Left renal cortex interstitium (tissue), 4 donors: ENCODE data around the gene RPL28. TPM values are rescaled to one million over a fixed set of nuclear protein-coding genes. Genes with fewer than 3 reads are reported as not detected.
"Not testable (repeated sequence)": the region's sequence is repeated elsewhere in the genome, so short reads cannot be mapped to it uniquely, and the experiment has no call there.

ENCODE experiments used
- DNase-seq, 4 donors: peaks; one replicate each; pipeline ENCODE4 v3.0.0-alpha.2; 2013; ENCODE audit warnings: low read depth in 4 of 4, low spot score in 2 of 4, missing footprints in 1 of 4
- polyA plus RNA-seq, 4 donors: library from polyadenylated mRNA; unstranded; fragments of 120-200 nt; gene quantifications; one replicate each; pipeline ENCODE4 v1.2.1, GENCODE V29; 2013; ENCODE audit not compliant: insufficient read length in 4 of 4

Gene RPL28
- polyA plus RNA-seq, 4 donors = 826 to 1,568 (median 1,229) TPM

DNA sequence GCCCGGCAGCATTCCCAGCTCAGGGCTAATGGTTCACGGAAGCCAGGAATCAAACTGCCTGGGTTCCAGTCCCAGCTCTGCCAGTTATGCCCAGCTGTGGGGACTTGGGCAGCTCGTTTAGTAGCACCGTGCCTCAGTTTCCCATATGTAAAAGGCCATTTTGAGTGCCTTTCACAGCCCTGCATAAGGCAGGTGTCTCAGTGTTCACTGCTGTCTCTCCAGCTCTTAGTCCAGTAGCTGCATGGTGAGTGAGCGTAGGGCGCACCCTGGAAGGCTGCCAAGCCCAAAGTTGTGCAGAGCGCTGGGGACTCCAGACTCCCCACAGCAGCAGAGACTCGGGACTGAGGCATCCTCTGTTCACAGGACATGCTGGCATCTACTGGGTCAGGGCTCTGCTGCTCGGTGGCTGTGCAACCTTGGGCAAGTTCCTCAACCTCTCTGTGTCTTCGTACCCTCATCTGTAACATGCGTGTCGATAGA, 5.5 kb downstream of the RPL28 start:
- no peak for DNase-seq

DNA sequence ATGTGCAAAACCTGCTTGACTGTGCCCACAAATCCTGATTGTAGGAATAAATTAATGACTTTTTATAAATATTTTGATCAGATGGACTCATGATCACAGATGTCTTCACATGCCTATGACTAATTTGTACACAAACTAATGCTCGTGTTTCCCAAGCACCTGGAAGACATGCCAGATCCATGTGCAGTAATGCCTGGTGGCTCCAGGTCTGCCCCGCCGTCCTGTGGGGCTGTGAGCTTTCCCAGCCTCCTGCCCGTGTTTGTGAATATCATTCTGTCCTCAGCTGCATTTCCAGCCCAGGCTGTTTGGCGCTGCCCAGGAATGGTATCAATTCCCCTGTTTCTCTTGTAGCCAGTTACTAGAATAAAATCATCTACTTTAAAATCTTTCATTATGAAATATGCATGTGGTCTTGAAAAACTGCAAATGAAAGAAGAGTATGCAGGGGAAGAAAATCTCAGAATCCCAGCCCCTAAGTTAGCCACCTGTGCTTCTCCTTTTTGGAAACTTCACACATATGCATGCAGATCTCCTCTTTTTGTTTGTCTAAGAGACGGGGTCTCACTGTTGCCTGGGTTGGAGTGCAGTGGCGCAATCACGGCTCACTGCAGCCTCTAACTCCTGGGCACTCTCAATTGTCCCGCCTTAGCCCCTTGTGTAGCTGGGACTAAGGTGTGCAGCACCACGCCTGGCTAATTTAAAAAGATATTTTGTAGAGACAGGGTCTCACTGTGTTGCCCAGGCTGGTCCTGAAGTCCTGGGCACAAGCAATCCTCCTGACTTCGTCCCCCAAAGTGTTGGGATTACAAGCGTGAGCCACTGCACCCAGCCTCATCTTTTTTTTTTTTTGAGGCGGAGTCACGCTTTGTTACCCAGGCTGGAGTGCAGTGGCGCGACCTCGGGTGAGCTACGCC, 6.2 kb downstream of the RPL28 start:
- DNase-seq = no peak

DNA sequence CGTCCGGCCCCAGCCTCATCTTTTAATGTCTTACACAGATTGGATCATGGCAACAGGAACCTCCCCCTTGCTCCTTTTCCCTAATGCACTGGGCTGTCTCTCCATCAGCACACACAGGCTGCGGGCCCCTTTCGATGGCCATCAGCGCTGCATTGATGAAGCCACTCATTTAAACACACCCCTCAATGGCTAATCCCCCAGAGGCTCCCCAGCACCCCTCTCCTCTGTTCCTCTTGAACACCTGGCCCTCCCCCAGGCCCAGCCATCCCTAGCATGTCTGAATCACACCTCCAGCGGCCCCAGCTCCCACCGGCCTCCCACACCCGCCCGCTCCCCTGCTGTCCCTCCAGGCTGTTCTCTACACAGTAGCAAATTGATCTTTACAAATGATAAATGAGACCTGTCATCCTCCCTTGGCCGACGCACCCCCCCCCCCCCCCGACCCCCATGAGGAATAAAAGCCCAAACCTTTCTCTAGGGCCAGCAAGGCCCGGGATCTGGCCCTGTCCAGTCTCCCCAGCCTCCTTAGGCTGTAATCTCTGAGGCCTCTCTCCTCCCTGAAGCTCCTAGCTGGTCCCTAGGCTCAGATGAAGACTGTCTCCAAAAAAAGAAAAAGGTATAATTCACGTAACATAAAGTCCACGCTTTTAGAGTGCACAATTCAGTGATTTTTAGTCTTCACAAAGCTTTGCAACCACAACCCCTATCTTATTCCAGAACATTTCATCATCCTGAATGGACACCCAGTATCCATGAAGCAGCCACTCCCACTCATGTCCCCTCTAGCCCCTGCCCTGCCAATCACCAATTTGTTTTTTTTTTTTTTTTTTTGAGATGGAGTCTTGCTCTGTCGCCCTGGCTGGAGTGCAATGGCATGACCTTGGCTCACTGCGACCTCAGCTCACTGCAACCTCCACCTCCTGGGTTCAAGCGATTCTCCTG, 7.4 kb downstream of the RPL28 start:
- DNase-seq = no peak

DNA sequence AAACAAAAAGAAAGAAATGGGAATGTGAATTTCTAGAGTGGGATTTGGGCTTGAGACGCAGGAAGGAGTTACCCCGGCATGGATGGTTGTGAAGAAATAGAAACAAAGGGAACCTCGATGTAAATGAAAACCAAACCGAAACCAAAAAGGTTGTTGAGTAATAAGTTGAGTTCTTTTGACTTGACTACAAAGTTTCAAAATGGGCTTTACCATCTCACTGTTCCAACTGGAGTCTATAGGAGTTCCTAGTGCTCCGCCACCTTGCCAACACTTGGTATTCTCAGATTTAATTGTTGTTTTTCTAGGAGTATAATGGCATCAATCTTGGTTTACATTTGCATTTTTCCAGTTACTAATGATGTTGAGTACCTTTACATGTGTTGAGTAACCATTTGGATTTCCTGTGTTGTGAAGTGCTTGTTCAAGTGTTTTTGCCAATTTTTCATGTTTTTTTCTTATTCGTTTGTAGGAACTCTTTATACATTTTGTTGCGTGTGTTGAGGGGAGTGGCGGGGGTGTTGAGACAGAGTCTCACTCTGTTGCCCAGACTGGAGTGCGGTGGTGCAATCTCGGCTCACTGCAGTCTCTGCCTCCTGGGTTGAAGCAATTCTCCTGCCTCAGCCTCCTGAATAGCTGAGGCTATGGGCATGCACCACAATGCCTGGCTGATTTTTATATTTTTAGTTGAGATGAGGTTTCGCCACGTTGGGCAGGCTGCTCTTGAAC, 12.6 kb downstream of the RPL28 start:
- no peak for DNase-seq

DNA sequence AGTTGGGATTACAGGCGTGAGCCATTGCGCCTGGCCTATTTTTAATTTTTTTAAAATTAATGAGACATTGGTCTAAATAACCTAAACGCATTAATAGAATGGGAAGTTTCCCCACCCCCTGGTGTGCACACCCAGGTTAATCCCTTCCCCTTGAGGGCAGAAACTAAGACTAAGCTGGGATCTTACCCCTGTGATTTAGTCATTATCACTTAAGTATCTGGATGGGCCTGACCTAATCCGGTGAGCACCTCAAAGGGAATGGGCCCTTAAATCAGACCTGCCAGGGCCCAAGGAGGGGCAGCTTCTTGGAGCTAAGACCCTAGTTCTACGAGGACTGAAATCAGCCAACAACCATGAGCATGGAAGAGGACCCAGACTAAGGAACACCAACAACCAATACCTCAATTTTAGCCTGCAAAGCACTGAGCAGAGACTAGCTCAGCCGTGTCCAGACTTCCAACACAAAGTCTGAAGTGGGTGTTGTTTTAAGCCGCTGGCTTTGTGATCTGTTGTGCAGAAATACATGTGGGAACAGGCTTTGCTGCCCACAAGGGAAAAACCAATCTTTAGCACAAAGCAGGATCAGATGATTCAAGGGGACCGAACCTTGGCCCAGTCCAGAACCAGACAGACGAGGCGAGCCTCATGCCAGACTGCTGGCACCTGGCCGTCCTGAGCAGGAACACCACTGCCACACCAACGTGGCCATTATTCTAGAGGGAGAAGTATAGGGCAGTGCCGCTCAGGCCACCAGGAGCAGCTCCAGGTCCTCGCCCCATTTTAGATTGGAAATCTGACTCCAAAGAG, 14.8 kb downstream of the RPL28 start:
- no peak for DNase-seq

DNA sequence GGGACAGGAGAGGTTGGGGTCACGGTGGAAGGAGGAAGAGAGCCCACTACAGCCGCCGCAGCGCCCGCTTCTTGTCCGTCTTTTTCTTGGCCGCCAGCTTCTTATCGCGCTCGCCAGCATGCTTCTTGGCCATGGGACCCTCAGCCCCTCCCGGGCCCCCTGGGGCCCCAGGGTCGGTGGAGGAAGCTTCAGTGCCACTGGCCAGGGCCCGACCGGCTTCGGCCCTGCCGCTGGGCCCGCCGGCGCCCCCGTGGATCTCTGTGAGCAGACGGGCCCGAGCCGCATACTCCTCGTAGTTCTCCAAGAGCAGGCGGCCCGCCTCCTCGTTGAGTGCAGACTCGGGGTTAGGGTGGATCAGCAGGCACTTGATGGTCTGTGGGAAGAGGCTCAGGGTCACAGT, 15.7 kb downstream of the RPL28 start:
- not testable (repeated sequence) for DNase-seq

DNA sequence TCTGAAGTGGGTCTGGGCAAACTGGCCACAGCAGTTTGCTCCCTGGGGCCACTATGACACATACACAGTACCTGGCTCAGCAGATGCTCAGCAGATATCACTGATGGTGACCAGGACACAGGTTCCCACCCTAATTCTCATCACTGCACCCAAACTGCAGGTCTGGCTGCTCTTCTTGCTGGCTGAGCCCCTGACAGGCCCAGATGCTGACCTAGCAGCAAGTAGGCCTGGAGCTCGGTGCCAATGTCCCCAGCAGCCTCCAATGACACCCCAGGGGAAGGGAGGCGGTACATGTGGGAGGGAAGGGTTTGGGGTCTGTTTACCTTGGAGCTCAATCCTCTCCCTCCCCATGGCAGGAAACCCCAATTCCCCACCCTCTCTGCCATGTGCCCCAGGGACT, 16.8 kb downstream of the RPL28 start:
- DNase-seq = no peak

DNA sequence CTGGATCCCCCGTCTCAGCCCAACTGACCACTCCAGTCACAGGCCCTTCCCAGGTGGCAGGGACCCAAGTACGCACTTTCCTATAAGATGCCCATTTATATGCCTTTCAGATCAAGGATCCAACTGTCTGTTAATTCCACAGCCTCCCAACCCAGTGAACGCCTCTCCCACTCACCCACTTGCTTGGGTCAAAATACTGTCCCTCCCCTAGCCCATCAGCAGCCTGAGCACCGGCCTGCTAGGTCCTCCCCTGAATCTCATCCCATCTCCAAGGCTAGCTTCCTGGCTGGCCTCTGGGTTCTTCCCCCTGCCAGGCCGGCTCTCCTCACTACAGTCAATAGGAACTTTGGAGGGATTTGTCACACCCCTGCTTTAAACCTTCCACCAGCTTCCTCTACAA, 19.9 kb downstream of the RPL28 start:
- DNase-seq = no peak

DNA sequence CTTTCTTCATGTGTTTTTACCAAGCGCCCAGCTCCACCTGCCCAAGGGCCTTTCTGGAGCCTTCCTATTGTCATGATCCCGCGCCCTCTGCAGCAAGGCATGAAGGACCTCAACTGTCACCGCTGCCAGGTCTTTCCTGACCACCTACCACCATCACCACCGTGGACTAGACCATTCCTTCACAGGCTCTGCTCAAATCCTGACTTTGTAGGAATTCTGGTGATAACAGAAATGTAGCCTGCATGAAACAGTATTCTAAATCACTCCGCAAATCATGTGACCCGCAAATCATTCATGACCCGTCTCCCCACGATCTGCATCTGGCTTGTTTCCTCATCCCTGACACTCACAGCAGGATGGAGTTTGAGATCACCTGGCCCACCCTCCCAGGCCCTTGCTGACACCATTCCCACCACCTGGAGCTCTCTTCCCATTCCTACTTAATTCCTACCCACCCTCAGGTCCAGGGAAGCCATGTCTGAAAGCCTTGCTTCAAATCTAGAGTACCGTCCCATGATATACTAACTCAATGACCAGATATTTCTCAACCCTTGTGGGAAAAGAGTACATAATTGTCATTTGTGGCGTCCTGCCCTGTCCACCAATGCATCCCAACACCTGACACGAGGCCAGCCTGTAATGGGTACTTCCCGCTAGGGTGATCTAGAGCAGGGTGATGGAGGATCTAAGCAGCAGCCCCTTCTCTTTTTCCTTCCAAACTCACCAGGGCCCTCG, 20.5 kb downstream of the RPL28 start:
- no peak for DNase-seq

DNA sequence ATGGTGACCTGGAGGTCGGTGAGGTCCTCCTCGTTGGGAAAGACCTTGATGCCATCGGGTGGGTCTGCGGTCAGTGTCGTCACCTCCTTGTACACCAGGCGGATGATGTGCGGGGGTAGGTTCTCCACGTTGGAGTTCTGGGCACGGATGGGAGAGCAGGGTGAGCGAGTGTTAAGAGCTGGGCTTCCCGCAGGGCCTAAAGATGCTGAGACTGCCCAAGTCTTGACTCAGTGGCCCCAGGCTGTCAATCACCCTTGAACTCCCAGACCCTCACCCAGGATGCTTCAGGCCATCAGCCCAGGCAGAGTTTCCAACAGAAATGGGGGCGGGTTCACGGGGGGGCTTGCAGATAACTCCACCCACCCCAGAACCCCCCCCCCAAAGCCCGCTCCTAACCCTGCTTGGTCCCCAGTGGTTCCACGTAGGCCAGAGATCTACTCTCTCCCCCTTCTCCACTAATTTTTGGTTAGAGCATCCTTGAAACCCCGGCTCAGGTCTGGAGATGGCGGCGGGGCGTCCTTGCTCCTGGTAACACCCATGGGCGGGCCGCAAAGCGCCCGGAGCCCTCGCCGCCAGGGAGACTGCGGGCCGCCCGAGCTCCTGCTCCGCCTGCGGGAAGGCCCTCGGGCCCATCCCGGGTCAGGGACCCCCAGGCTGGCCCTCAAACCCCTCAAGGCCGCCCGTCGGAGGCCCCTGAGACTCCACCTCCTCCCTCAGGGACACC, 21.3 kb downstream of the RPL28 start:
- no peak for DNase-seq

DNA sequence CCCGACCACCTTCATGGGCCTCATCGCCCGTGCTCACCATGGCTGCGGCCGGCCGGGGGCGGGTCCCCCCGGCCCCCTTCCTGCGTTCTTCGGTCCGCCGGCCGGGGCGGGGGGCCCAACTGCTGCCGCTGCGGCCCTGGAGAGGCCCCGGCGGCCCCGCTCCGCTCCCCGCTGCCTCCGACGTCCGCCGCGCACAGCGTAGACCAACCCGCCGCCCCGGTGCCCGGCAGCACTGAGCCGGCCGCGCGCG, 21.7 kb downstream of the RPL28 start, which contains the start of gene UBE2S:
TSS of gene UBE2S (minus strand) at position 239 of the 250 bp plus-strand sequence. CDS start at position 40, 199 bp downstream.
- not testable (repeated sequence) for DNase-seq

DNA sequence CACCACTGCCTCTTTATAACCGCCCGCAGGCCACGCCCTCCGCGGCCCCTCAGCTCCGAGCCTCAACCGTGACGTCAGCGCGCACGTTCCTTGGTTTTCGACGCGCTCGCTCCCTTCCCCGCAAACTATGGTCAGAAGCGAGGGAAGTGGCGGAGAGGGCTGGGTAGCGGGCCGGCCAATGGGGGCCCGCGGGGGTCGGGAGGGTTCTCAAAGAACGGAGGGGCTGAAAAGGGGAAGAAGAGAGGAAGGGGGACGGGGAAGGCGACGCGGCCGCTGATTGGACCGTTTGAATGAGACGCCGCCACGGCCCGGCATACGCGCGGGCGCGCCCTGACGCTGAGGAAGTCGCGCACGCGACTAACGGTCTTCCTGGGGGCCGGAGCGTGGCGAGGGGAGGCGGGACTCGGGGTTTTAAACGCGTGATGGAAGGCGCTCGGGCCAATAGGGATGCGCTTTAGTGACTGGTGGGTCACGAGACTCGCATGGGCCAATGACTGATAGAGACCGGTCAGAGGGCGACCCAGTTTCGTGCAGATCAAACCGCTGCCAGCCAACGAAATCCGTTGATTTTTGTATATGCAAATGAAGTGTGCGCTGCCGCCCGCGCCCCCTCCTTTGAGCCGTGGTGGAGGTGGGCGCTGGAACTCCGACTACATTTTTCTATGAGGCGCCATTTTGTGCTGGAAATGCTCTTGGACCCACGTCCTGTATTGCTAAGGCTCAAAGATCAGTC, 22.2 kb downstream of the RPL28 start:
- peak; percentile 94 to 99 (median 98) for DNase-seq

DNA sequence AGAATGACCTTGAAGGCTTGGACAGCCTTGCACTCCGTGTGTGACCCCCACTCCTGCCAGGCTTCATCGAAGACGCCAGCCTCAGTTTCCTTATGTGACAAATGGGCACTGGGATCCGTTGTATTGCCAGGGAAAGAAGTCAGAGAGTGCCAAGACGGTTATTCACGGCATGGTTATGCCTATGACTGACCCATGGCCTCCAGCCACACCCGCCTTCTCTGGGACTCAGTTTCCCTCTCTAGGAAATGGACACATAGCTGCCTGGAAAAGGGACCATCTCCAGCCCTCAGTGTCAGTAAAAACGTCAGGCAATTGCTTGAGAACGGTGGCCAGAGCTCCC, 22.8 kb downstream of the RPL28 start:
- no peak for DNase-seq

DNA sequence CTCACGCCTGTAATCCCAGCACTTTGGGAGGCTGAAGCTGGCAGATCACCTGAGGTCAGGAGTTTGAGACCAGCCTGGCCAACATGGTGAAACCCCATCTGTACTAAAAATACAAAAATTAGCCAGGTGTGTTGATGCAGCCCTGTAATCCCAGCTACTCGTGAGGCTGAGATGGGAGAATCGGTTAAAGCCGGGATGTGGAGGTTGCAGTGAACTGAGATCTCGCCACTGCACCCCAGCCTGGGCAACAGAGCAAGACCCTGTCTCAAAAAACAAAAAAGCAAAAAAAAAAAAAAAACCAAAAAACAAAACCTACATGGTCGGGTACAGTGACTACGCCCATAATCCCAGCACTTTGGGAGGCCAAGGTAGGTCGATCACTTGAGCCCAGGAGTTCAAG, 23.4 kb downstream of the RPL28 start:
- not testable (repeated sequence) for DNase-seq

DNA sequence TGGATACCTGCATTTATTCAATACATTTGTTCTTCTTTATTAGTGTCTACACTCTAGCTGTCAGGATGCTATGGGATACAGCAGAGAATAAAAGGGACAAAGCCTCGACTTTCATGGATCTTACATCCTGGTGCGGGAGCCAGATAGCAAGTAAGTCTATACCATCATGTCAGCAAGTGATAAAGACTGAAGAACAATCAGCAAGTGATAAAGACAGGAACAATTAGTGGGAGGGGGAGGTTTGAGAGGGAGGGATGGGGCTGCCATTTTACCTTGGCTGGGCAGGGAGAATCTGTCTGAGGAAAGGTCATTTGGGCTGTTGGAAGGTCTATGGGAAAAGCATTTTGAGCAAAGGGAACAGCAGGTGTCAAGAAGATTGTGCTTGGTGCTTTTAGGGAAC, 24.4 kb downstream of the RPL28 start:
- no peak for DNase-seq

DNA sequence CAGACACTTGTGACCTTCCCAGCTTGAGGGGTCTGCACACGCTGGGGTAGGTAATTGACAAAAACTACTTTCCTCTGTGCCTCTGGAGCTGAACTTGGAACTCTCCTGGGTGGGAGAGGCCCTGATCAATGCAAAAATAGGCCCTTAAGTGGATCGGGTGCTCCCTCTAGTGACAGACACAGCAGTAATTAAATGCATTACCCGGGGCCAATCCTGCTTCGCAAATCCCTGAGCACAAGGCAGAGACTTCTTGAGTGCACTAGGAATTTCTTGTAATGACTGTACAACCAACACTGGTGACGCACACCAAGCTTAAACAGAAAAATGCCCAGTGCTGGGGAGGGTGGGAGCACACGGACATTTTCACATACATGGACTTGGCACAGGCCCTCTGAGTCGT, 32.5 kb downstream of the RPL28 start:
- DNase-seq = peak in 3 of 4 donors; percentile 48 to 74 (median 63)

DNA sequence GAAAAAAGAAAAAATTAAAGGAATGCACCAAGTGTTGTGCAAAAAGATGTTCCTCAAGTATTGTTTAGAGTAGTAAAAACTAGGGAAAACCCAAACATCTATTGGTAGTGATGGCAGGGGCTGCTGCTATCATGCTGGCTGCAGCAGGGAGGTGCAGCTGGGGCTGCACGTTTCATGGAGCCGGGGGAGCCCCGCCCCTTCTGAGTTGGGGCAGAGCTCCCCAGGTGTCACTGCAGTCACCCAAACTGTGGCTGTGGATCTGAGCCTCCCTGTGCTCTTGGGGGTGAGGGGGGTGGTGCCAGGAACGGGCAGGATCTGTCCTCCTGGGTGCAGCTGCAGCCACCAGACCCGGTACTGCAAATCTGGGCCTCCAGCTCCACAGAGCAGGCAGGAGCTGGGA, 33.4 kb downstream of the RPL28 start:
- DNase-seq = no peak

DNA sequence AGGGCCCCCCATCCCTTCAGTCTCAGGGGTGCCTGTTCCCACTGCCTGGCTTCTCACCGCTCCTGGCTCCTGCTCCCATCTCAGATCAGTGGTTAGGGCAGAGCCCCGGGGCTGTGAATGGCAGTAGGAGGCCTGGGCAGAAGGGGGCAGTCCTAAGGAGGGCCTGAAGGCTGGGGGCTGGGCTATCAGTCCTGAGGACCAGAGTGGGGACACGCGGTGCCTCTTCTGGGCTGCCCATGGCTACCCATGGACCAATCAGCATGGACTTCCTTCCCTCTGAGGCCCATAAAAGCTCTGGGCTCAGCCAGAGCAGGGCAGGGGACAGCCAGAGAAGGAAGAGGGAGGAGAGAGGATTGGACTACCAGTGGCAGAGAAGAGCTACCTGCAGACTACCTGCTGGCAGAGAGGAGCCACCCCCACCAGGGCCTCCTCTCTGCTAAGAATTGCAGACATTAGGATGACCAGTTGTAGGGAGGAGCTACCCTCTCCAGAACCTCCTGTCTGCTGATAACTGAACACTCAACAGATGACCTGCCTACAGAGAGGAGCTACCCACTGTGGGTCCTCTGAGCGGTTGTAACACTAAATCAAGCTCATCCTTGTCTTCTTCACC, 34.0 kb downstream of the RPL28 start:
- no peak for DNase-seq
